Dermis microvascular lymphatic vessel endothelial cell (primary cell): Measurements from ENCODE around the gene ADGRG4. TPM values are rescaled to one million over a fixed set of nuclear protein-coding genes. Genes with fewer than 3 reads are reported as not detected.

Source experiments
- DNase-seq, 2 donors: peaks; one replicate each; pipeline versions ENCODE4 v3.0.0 to v3.0.0-alpha.2; 2010; ENCODE audit warnings: low read depth in 2 of 2
- total RNA-seq: library from RNA; depleted of rRNA; stranded (reverse); fragments of >200 nt; gene quantifications from 2 replicates; pipeline ENCODE4 v1.2.1, GENCODE V29; 2014

The ADGRG4 gene
- total RNA-seq, 1 donor from 2014 or later = not detected

DNA sequence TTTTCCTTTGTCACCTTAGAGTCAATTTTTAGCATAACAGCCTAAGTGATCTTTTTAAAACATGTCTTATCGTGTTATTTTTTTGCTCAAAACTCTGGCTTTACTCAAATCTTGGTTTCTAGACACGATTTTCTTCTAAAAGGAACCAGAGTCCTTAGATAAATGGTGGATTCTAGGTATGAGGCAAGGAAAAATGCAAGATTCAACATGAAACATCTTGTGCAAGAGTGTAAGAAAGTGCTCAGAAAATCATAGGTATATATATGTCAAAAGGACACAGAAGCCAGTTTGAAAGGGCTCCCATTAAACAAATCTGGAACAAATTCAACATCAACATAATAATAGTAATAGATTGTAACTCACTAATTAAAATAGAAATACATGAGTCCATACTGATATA lies 8.1 kb upstream of the ADGRG4 start:
- no peak for DNase-seq

DNA sequence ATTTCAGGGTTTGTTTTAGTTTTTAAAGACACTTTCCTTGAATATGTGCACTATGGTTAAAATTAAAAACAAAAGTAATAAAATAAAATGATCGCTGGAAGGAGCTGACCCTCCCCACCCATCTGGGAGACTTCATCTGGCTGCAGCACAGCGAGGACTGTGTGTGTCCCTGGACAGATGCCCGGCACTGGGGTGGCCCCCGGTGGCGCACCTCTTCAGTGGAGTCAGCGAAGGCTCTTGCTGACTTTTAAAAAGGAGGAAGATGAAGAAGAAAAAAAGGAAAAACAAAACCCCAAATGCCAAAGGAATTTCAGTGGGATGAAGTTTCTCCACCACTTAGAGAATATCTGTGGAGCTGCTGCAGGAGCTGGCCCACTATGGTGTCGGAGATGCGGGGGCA lies 5.4 kb upstream of the ADGRG4 start:
- no peak for DNase-seq

DNA sequence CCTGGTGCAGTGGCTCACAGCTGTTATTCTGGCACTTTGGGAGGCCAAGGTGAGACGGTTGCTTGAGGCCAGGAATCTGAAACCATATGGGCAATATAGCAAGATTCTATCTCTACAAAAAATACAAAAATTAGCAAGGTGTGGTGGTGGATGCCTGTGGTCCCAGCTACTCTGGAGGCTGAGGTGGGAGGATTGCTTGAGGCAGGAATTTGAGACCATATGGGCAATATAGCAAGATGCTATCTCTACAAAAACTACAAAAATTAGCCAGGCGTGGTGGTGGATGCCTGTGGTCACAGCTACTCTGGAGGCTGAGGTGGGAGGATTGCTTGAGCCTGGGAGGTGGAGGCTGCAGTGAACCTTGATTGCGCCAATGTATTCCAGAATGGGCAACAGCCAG lies 2.3 kb downstream of the ADGRG4 start:
- no peak for DNase-seq

DNA sequence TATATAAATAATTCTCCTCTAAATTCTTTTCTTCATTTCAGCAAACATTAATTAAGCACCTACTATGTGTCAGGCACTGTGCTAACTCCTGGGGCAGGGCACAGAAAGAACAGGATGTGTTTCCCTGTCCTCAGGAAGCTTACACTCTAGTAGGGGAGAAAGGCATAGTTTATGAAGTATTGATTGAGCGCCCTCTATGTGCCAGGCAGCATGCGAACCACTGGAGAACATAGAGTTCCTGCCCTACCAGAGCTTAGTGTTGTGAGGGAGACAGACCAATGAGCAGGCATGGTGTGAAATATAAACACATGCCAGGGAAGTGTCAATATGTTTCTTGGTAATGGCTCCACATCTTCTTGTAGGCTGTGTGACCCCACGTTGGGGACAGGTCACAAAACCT lies 3.7 kb downstream of the ADGRG4 start:
- DNase-seq = no peak

DNA sequence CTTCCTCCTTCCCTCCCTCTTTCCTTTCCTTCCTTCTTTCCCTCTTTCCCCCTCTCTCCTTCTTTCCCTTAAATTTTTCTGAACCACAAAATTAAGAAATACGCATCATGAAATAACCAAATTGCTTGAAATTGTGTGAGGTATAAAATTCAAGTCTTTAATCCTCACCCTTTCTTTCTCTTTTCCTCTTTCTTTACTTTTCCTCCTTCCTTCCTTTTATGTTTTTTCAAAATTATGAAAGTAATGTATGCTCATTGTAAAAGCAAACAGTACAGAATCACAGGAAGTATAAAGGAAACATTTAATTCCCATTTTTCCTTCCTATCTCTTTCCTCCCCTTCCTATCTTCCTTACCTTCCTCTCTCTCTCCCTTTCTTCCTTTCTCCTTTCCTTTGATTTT lies 5.4 kb downstream of the ADGRG4 start:
- no peak for DNase-seq

DNA sequence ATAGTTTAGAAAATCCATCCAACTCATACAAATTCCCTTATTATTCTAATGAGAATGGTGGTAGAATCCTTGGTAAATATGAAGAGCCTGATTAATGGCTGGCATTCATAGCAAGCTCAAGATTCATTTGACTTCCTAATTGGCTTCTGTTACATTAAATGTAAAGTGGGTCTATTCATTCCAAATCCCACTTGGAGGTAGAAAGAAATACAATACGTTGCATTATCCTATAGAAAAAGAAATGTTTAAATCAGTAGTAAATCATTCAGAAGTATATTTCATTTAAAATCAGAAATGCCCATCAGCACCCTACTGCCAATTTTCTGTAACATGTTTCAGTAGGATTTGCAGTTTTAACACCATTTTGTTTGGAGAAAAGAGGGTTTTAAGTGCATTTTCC lies 6.7 kb downstream of the ADGRG4 start:
- DNase-seq = no peak

DNA sequence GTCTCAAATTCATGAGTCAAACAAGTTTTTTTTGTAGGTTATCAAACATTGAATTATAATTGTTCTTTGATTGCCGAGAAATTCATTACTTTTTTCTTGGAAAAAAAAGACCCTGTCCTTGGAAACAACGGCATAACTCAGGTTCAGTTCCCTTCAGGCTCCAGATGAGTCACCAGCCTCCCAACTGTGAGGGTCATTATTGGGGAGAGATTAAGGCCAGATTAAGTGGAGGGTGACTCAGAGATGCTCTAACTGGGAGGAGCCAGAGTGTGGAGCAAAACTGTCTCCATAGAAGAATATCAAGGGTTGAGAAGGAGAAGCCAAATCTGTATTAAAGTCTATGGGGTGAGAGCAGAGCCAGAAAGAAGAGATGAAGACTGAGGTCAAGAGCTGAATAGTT lies 9.6 kb downstream of the ADGRG4 start:
- no peak for DNase-seq

DNA sequence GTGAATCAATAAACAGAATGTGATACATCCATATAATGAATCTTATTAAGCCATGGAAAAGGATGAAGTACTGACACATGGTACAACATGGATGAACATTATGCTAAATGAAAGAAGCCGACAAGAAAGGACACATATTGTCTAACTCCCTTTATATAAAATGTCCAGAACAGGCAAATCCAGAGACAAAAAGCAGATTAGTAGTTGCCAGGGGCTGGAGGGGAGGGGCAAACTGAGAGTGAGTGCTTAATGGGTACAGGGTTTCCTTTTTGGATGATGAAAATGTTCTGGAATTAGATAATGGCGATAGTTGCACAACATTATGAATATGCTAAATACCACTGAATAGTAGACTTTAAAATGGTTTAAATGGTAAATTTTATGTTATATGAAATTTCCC lies 17.4 kb downstream of the ADGRG4 start:
- no peak for DNase-seq

DNA sequence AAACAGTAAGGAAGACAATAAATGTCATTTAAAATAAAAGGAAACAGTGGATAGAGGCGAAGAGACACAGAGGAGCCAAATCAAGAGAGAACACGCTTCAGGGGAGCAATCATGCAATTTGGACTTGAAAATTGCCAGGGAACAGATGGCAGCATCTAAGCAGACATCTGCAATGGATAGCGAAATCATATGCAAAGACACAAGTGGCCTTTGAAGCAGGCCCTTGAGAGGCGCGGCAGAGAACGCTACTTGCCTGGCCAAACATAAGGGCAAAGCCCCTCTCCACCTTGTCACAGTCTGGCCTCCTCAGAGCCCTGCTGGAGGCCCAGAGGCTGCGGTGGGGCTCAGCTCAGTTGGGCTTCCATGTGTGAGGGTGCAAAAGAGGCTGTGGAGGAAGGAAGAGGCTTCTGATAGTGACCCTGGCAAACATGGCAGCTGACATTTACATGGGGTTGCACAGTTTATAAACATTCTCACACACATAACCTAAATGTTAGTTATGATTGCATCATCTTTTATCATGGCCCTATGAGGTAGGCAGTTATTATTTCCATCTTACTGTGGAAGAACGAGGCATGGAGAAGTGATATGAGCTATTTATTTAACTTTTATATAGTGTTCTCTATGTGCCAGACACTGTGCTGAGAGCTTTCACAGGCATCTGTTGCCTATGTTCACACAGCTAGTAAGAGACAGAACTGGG lies 18.3 kb downstream of the ADGRG4 start:
- DNase-seq = no peak

DNA sequence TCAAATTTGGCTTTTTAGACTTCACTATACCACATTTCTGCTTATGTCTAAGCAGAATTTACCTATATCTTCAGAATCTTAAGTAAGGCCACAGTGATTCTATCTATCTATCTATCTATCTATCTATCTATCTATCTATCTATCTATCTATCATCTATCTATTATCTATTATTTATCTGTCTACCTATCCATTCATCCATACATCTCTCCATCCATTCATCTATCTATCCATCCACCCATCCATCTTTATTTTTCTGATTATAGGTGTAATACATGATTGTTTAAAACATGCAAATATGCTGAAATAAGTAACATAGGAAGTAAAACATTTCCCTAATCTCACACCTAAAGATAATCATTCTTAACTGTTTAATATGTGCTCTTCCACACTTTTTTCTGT lies 18.8 kb downstream of the ADGRG4 start:
- no peak for DNase-seq

DNA sequence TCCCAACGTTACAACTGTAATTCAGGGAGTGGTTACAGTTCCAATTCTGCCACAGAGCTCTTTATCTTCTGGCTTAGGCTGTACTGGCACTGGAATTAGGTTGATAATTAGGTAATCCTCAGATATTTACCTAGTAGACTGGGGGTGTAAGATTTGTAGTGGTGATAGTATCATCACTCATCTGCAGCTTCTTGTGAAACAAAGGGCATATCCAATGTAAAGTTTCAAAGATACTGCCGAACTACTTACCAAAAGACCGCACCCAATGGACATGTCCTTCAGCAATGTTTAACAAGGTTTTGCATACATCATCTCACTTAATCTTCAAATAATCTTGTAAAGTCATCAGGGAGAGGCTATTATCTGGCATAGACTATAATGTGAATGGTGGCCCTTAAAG lies 20.8 kb downstream of the ADGRG4 start:
- DNase-seq = no peak

DNA sequence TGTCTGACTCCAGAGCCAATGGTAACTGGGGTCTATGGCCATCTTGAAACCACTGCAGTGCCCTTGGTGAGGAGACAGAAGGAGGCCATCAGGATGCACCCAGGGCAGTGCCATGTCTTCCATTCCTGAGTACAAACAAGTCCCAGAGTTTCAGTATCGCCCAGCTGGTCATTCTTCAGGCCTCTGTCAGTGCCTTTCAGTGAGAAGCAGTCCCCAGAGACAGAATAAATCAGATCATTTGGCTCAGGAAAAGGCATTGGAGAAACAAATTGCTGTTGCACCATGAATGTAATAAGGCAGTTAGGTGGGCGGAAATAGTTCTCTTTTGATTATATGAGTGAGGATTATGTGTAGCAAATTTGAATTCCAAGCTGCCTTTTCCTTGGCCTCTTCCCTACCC lies 21.3 kb downstream of the ADGRG4 start:
- no peak for DNase-seq

DNA sequence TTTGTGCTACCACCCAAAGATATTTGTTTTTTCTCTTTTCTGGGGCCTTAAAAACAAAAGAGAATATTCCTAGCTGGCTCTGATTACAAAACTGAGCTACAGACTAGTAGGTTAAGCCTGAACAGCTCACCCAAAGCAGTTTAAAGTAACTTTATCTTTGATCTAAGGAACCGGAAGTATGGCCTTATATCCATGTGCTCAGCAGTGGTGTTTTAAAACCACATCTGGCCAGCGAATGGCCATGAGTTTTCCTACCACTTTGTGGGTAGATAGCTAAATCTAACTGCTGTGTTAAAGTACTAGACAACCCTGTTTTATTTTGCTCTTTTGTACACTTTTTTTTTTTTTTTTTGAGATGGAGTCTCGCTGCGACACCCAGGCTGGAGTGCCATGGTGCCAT lies 24.6 kb downstream of the ADGRG4 start:
- no peak for DNase-seq

DNA sequence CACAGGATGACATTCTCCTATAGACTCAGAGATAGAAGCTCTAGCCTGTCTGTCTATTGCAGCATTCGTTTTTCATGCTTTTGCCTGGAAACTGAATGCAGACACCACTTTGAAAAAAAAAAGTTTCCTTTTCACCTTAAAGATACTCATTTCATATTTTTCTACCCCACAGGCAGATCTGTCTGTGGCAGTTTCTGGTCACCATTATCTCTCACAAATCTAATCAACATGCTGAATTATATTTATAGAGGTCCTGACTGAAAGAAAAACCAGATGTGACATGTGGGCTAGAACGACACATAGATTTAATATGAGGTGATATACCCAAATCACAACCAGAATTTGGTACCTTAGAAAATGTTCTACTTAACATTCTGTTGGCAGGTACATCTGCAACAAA lies 28.2 kb downstream of the ADGRG4 start:
- DNase-seq = no peak

DNA sequence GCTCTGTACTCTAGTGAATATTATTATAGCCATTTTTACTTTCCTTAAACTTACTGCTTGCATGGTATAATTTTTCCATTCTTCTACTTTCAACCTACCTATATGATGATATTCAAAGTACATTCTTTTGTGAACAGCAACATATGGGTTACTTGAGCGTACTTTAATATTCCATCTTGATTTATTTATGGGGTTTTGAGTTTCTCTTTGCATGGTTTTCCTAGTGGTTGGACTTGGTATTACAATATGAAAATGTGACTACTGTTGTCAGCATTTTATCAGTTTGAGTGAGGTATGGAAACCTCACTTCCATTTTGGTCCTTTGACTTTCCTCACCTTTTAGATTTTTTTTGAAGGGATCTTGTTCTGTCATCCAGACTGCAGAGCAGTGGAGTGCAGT lies 35.9 kb downstream of the ADGRG4 start:
- no peak for DNase-seq

DNA sequence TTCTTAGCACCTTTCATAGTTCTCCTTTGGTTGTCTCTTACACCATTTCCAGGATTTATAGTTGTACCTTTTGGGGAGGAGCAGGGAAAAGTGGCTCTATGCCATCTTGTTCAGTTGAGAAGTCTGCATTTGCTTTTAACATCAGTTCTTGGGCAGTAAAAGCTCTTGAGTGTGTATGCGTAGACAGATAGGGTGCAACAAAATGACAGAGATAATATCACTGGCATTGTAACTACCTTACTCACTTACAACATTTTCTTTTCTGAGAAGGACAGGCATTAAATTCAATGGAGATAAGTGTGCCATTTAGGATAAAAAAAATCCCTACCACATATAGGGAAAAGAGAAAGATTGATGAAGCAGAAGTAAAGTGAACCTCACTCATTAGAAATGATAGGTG lies 38.9 kb downstream of the ADGRG4 start:
- DNase-seq = no peak

DNA sequence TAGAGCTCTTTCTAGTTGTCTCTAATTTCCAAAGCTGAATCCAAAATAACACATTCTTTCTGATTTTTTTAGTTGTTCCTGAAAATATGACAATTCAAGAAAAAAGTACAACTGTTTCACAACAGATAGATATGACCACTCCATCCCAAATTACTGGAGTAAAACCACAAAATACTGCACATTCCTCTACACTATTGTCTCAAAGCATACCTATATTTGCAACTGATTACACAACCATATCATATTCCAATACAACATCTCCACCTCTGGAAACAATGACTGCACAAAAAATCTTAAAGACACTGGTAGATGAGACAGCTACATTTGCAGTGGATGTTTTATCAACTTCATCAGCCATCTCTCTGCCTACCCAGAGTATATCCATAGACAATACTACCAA lies 43.6 kb downstream of the ADGRG4 start:
- DNase-seq = no peak

DNA sequence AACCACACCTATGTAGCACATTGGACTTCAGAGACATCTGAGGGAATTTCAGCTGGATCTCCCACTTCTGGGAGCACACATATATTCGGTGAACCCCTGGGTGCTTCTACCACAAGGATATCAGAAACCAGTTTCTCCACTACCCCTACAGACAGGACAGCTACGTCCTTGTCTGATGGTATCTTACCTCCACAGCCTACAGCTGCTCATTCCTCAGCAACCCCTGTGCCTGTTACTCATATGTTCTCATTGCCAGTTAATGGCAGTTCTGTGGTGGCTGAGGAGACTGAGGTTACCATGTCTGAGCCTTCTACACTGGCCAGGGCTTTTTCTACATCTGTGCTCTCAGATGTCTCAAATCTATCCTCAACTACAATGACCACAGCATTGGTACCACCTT lies 45.7 kb downstream of the ADGRG4 start:
- no peak for DNase-seq

DNA sequence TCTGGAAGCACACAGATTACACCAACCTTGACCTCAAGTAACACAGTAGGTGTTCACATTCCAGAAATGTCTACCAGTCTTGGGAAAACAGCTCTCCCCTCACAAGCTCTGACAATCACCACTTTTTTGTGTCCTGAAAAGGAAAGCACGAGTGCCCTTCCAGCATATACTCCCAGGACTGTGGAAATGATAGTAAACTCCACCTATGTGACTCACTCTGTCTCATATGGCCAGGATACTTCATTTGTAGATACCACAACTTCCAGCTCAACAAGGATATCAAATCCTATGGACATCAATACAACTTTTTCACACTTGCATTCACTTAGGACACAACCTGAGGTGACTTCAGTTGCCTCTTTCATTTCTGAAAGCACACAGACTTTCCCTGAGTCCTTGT lies 46.9 kb downstream of the ADGRG4 start:
- DNase-seq = no peak

DNA sequence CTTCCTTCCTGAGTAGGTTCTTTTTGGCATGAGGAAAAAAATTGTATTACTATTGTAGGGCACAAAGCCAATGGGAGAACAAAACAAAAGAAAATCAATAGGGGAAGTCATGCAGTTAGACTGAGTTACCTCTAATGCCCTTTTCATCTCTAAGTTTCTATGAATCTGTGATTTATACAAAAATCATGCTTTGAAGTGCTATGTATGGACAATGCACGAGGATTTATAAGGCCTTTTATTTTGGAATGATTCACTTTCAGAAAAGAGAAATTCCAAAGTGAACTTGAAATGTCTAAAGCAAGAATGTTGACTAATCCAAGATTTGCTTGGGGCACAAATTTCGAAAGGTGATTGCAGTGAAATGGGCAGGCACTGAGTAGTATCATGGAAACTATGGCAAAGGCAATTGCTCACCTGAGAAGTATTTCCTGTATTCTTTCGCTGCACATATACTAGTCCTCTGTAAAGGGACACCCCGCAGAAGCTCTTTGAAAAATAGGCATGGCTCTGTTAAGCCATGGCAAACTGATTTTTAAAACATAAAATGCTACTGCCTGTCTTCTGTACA lies 52.8 kb downstream of the ADGRG4 start:
- DNase-seq = no peak

DNA sequence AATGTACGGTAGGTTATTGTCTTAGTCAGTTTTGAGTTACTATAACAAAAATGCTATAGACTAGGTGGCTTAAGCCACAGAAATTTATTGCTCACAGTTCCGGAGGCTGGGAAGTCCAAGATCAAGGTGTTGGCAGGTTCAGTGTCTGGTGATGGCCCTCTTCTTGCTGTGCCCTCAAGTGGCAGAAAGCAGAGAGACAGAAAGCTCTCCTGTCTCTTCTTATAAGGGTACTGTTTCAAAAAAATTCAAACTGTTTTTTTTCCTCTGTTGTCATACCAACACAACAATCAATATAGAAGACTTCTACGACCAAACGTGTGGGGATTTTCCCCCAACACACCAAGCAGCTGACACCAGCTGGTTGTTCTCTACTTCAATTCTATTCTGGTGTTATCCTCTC lies 53.4 kb downstream of the ADGRG4 start:
- DNase-seq = no peak

DNA sequence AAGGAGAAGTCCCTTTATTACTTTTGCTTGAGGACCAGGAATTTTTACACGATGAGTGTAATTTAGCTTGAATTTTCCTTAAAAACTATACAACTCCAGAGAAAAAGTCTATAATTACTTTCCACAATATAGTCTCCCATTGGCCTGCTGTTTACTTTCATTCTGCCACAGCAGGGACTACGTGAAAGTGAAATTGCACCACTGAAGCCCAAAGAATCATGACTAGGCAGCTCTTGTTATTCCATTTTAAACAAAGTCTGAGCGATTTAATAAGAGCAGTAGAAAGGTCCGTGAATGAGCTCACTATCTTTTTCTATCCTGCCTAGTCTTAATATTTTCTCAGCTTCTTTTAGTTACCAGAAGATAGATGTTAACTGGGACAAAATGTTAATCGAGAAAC lies 68.6 kb downstream of the ADGRG4 start:
- no peak for DNase-seq

DNA sequence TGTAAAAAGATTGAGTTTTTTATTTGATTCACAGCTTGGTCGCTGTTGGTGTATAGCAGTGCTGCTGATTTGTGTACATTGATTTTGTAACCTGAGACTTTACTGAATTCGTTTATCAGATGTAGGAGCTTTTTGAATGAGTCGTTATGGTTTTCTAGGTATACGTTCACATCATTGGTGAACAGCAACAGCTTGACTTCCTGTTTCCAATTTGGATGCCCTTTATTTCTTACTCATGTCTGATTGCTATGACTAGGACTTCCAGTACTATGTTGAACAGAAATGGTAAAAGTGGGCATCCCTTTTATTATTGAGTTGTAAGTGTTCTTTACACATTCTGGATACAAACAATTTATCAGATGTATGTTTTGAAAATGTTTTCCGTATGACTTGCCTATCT lies 76.0 kb downstream of the ADGRG4 start:
- no peak for DNase-seq
